Body of pancreas (tissue), 4 donors: Measurements from ENCODE around the gene XNDC1N.

Experiments used
- POLR2A ChIP-seq, 3 donors: fragments of 450-650 bp; IDR thresholded peaks; one replicate each; pipeline ENCODE4 v1.6.1; 2016; ENCODE audit warnings: antibody characterized with exemption in 3 of 3, mild to moderate bottlenecking in 2 of 3
- TF ChIP-seq, protein P1 (sequence below), 7 experiments: fragments of 450-650 bp in 4 of 7; fragments of 200-600 bp in 3 of 7; sonication (generic) in 3 of 7; IDR thresholded peaks; one replicate each; pipeline ENCODE4 v1.5.1; 2016 to 2019; ENCODE audit warnings: antibody characterized with exemption in 7 of 7

DNA sequence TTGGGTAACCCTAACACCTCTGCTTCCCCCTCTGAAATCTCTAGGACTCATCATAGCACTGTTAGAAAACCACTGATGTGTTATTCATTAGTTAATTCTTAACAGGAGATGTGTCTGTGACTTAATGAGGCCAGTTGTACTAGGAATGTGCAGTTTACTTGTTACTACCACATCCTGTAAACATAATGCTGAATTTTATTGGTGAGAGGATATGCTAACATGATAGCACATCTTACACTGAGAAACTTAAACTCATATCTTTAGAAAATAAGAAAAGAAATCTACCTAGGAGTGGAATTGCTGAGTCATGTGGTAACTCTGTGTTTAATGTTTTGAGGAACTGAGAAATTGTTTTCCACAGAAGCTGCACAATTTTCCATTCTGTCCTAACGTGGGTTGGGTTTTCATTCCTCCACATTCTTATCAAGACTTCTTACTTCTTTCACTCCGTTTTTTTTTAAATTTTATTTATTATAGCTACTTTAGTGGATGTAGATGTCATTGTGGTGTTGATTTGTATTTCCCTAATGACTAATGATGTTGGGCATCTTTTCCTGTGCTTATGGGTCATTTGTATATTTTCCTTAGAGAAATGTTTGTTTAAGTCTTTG, 34.1 kb upstream of the XNDC1N start:
- TF ChIP-seq, protein P1, sequence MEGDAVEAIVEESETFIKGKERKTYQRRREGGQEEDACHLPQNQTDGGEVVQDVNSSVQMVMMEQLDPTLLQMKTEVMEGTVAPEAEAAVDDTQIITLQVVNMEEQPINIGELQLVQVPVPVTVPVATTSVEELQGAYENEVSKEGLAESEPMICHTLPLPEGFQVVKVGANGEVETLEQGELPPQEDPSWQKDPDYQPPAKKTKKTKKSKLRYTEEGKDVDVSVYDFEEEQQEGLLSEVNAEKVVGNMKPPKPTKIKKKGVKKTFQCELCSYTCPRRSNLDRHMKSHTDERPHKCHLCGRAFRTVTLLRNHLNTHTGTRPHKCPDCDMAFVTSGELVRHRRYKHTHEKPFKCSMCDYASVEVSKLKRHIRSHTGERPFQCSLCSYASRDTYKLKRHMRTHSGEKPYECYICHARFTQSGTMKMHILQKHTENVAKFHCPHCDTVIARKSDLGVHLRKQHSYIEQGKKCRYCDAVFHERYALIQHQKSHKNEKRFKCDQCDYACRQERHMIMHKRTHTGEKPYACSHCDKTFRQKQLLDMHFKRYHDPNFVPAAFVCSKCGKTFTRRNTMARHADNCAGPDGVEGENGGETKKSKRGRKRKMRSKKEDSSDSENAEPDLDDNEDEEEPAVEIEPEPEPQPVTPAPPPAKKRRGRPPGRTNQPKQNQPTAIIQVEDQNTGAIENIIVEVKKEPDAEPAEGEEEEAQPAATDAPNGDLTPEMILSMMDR (IDR thresholded peaks at IDR 0.05): no peak
- no peak for TF ChIP-seq POLR2A (IDR thresholded peaks at IDR 0.05)
